ENCODE results near the gene DGKG.

DGKG gene

GRCh38 chr3:186318135-186318534 is 43.9 kb downstream of the DGKG start:
- DNase-seq (ENCODE audit: low read depth), result no peak

- no peak for DNase-seq (ENCODE audit: low read depth)
Measured at GRCh38 chr3:186317478-186317877, 44.6 kb downstream of the DGKG start.

GRCh38 chr3:186316666-186317260 is 45.3 kb downstream of the DGKG start:
- DNase-seq (ENCODE audit: low read depth), result no peak

GRCh38 chr3:186315581-186316354 is 46.3 kb downstream of the DGKG start:
- DNase-seq (ENCODE audit: low read depth), result no peak

GRCh38 chr3:186314896-186315295 is 47.1 kb downstream of the DGKG start:
- DNase-seq (ENCODE audit: low read depth), result no peak

- no peak for DNase-seq (ENCODE audit: low read depth)
Measured at GRCh38 chr3:186311441-186311840, 50.6 kb downstream of the DGKG start.

- DNase-seq (ENCODE audit: low read depth), result no peak
Measured at GRCh38 chr3:186308549-186308948, 53.5 kb downstream of the DGKG start.

- no peak for DNase-seq (ENCODE audit: low read depth)
Measured at GRCh38 chr3:186307594-186308221, 54.3 kb downstream of the DGKG start.

- DNase-seq (ENCODE audit: low read depth), result no peak
Measured at GRCh38 chr3:186305286-186305685, 56.7 kb downstream of the DGKG start.

GRCh38 chr3:186303965-186304364 is 58.1 kb downstream of the DGKG start:
- no peak for DNase-seq (ENCODE audit: low read depth)

GRCh38 chr3:186299327-186299726 is 62.7 kb downstream of the DGKG start:
- no peak for DNase-seq (ENCODE audit: low read depth)

- no peak for DNase-seq (ENCODE audit: low read depth)
Measured at GRCh38 chr3:186298876-186299275, 63.2 kb downstream of the DGKG start.

GRCh38 chr3:186290796-186291195 is 71.2 kb downstream of the DGKG start:
- DNase-seq (ENCODE audit: low read depth), result no peak

GRCh38 chr3:186287711-186288110 is 74.3 kb downstream of the DGKG start:
- DNase-seq (ENCODE audit: low read depth), result no peak

GRCh38 chr3:186286114-186286513 is 75.9 kb downstream of the DGKG start:
- no peak for DNase-seq (ENCODE audit: low read depth)

- no peak for DNase-seq (ENCODE audit: low read depth)
Measured at GRCh38 chr3:186284661-186285060, 77.4 kb downstream of the DGKG start.

- no peak for DNase-seq (ENCODE audit: low read depth)
Measured at GRCh38 chr3:186284349-186284652, 77.7 kb downstream of the DGKG start.

GRCh38 chr3:186283651-186284348 is 78.2 kb downstream of the DGKG start:
- DNase-seq (ENCODE audit: low read depth), result no peak

- DNase-seq (ENCODE audit: low read depth), result no peak
Measured at GRCh38 chr3:186283096-186283495, 78.9 kb downstream of the DGKG start.

- DNase-seq (ENCODE audit: low read depth), result no peak
Measured at GRCh38 chr3:186281176-186281575, 80.9 kb downstream of the DGKG start.

- DNase-seq (ENCODE audit: low read depth), result no peak
Measured at GRCh38 chr3:186280737-186281136, 81.3 kb downstream of the DGKG start.

- no peak for DNase-seq (ENCODE audit: low read depth)
Measured at GRCh38 chr3:186277268-186277909, 84.6 kb downstream of the DGKG start.

Data from stimulated activated CD8-positive, alpha-beta memory T cell treated with anti-CD3 and anti-CD28 coated beads, Interleukin-4, amount 100 ng/mL, for 24 hours (primary cell).